Measurements from ENCODE around the gene OR10X1.

The OR10X1 gene, protein sequence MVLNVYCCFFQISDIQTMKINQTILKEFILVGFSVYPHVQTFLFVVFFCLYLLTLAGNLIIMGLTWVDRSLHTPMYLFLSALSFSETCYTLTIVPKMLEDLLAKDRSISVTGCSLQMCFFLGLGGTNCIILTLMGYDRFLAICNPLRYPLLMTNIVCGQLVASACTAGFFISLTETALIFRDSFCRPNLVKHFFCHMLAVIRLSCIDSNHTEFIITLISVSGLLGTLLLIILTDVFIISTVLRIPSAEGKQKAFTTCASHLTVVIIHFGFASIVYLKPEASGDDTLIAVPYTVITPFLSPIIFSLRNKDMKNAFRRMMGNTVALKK

DNA sequence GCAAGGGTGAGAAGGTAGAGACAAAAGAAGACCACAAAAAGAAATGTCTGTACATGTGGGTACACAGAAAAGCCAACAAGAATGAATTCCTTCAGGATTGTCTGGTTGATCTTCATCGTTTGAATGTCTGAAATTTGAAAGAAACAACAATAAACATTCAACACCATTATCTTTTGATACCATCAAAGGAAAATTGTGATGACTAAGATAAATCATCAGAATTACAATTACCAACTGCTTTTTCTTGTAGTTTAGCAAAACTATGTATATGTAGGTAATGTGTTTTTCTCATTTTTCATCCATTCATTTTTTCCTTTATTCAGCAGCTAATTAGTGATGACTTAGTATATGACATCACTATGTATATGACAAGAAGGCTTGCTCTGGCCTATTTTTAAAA is at the start of gene OR10X1:
OR10X1 (minus strand) TSS at position 167 of the 400 bp plus-strand sequence; CDS start at position 167, 0 bp downstream.
- no peak for DNase-seq

- no peak for DNase-seq
Observed at GRCh38 chr1:158613764-158614163, 34.1 kb upstream of the OR10X1 start.

DNA sequence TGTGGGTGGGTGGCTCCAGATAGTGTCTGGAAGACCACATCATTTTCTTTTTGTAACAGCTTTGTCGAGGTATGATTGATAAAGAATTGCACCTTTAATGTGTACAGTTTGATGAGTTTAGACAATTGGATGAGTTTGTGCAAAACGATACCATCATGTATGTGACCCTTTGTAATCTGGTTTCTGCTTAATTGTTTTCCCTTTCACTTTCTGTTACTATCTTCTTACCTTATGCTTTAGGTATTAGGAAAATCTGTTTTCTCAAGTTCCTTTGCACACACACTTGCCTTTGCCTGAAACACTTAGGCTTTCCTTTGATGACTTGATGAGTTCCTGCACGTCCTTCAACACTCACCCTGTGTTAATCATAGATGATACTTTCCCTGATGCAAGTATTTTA is 32.2 kb upstream of the OR10X1 start:
- no peak for DNase-seq

DNA sequence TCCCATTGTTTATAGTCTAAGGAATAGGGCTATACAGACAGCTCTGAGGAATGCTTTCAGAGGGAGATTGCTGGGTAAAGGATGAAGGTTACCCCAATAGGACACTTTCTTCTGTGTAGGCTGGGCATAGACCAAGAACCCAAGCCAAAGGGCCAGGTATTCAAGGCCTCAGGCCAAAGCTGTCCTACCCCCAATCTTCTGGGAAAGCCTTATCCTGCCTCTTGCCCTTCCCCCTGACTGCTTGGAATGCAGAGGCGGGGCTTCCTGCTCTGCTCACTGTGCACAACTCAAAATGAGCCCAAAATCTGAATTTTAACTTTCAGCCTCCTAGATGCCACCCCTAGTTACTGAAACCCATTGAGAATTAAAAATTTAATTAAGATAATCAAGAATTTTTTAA is 27.6 kb upstream of the OR10X1 start:
- no peak for DNase-seq

- DNase-seq, result no peak
Observed at GRCh38 chr1:158604968-158605367, 25.3 kb upstream of the OR10X1 start, which contains the start of gene OR10Z1. Gene OR10Z1, plus strand, starts transcription at chr1:158605268. Its CDS starts 1,171 bp downstream, at chr1:158606439.

GRCh38 chr1:158600735-158601134 is 21.0 kb upstream of the OR10X1 start:
- no peak for DNase-seq

DNA sequence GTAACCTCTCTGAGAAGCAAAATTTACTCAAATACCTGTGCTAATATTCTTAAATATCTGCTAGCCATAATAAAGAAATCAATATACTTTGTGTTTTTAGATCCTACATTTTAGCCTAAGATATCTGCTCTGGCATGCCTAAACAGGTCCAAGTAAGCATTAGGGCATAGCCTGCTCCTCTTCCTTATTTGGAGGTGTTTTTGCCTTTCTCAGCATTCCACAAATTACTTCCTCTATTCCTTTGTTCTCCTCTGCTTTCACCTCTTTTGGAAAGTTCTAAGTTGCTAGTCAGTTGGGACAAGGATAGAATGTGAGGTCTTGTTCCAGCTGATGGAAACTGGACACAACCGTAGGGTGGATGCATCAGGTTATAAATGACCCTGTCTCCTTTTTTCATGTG is 7.2 kb upstream of the OR10X1 start:
- no peak for DNase-seq

DNA sequence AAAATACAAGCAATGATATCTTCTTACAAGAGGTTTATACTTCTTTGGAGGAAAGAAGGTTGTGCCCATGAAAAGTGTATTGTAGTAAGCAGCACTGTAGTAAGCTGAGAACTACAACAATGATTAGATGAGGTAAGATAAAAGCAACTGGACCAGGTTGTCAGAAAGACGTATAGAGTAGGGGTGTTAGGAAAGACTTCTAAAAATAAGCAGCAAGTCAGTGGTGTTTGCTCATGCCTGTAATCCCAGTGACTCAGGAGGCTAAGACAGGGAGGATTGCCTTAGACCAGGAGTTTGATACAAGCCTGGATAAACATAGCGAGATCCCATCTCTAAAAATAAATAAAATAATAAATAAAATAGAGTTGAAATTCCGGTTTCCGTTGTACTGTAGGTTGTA is 4.3 kb upstream of the OR10X1 start:
- DNase-seq, result no peak

GRCh38 chr1:158577561-158577960 is 2.1 kb downstream of the OR10X1 start:
- DNase-seq, result no peak

GRCh38 chr1:158572226-158572625 is 7.5 kb downstream of the OR10X1 start:
- no peak for DNase-seq

DNA sequence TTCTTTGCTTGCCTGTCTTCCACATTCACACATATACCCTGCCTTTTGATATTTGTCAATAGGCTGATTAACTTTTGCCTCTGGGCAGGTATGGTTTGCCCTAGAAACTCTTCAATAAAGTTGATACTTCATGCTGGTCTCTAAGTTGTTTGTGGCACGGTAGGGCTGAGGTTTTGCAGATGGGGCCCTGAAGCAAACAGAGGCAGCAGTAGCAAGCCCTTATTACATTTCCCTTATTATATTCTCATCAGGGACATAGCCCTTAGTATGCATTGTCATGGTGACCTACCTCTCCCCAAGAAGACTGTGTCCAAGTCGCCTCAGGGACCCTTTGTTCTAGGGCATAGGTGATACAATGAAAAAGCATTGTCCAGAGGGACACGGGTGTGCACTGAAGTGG is 9.2 kb downstream of the OR10X1 start, which contains the start of gene OR6P1:
OR6P1 (minus strand) TSS at position 101 of the 400 bp plus-strand sequence. CDS start 6,976 bp downstream, outside the sequence.
- no peak for DNase-seq

- DNase-seq, result no peak
Observed at GRCh38 chr1:158564608-158565007, 15.1 kb downstream of the OR10X1 start.

DNA sequence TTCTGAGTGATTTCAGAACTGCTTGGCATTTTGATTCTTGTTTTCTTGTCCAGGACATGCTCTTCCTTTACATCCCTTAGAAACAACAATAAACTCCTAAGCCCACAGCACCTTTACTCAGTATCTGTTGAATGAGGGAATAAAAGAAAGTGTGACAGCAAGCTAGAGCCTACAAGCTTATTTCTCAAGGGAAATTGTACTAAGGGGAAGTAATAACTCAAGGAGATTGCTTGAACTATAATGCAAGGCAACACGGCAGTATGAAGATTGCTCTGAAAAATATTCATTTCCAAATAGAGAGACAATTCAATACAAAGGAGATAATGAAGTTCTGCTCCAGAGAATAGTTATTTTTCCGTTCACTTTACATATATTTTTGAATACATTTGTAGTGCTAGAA is 15.8 kb downstream of the OR10X1 start:
- DNase-seq, result no peak

DNA sequence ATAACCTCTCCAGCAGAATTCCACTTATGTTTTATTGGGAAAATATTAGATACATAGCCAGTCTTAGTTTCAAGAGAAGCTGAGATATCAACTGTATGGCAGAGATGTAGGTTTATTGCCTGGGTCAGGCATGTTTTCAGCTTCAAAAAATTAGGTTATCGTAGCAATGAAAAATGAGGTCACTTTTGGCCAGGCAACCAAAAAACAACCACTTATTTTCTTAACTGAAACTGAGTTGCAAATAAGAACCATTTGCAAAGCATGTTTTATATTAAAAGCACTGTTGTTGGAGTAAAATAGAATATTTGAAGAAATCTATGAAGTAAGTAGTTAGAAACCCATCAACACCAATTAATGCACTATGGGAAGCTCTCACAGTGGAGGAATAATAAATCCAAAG is 20.0 kb downstream of the OR10X1 start:
- no peak for DNase-seq

DNA sequence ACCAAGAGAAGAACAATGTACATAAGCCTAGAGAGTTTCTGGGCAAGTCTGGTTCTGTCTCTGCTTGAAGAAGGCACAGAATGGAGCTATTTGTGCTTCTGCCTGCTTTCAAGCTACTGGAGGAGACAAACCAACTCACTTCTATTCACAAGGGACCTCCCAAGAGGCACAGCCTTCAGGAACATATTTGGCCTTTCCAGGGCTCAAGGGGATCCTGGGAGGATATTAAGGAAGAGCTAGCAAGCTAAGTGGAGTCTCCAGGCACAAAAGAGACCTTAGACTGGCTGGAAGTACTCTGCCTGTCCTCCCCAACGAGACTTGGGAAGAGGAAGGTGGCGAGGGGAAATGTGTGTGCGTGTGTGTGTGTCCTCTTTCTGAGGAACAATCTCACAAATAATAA is 25.3 kb downstream of the OR10X1 start, which contains the start of gene OR6Y1:
OR6Y1 (minus strand) TSS at position 54 of the 400 bp plus-strand sequence. CDS start 6,300 bp downstream, outside the sequence.
- no peak for DNase-seq

GRCh38 chr1:158552296-158552695 is 27.4 kb downstream of the OR10X1 start:
- no peak for DNase-seq

GRCh38 chr1:158547533-158547932 is 32.2 kb downstream of the OR10X1 start:
- no peak for DNase-seq

DNA sequence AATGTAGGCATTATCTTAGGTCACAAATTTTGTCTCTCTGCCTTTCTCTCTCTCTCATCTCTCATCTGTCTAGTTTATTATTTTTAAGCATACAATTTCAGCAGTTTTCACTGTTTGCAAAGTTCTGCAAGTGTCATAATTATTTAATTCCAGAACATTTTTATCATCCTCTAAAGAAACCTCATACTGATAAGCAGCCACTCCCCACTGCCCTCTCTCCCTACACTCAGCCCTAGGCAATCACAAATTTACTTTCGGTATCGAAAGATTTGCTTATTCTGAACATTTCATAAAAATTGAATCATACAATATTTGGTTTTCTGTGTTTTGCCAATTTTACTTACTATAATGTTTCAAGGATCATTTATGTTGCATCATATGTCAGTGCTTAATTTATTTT is 42.1 kb downstream of the OR10X1 start:
- DNase-seq, result no peak

DNA sequence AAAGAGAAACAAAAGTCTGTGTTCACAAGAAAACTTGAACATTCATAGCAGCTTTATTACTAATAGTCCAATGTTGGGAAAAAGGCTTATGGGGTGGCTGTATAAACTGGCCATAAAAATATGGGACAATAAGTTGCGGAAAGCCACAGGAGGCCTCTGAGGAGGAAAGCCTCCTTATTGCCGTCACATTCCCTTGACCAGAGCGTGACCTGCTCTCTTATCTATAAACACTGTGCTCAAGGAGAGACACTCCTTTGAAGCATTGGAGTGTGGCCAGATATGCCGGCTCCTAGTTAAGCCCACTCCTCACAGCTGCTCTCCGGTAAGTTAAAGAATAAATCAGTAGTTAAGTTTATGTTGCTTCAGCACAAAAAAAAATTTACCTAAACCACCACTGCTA is 45.2 kb downstream of the OR10X1 start:
- no peak for DNase-seq
